Tibial artery (tissue), 4 donors: ENCODE data around the gene PPP2R2C.

ENCODE experiments used
- DNase-seq, 2 donors: peaks; one replicate each; pipeline ENCODE4 v3.0.0-alpha.2; 2019
- H3K27ac ChIP-seq, 2 donors: fragments of 200-600 bp; sonication (generic) in 1 of 2; 1 replicate in 1 of 2; 2 replicates in 1 of 2; pipeline ENCODE4 v1.5.1; 2018 to 2019; ENCODE audit warnings: mild to moderate bottlenecking in 1 of 2
- H3K27me3 ChIP-seq, 2 donors: fragments of 200-600 bp; sonication (generic) in 1 of 2; one replicate each; pipeline versions ENCODE4 v1.5.1 to v1.6.0; 2016 to 2019
- H3K36me3 ChIP-seq, 3 donors: fragments of 200-600 bp; sonication (generic) in 2 of 3; one replicate each; pipeline ENCODE4 v1.5.1; 2016 to 2019; ENCODE audit warnings: mild to moderate bottlenecking in 2 of 3
- H3K4me1 ChIP-seq, 4 donors: fragments of 200-600 bp; sonication (generic) in 2 of 4; 1 replicate in 3 of 4; 2 replicates in 1 of 4; pipeline ENCODE4 v1.5.1; 2016 to 2019
- H3K4me3 ChIP-seq, 2 donors: fragments of 200-600 bp; sonication (generic) in 1 of 2; 1 replicate in 1 of 2; 2 replicates in 1 of 2; pipeline ENCODE4 v1.5.1; 2018 to 2019; ENCODE audit warnings: mild to moderate bottlenecking in 2 of 2
- H3K9me3 ChIP-seq, 3 donors: fragments of 200-600 bp; sonication (generic) in 1 of 3; one replicate each; pipeline ENCODE4 v1.5.1; 2016 to 2019
- CTCF ChIP-seq, 2 experiments: fragments of 200-600 bp in 1 of 2; fragments of 450-650 bp in 1 of 2; IDR thresholded peaks; one replicate each; pipeline ENCODE4 v1.5.1; 2017 to 2019; ENCODE audit warnings: antibody characterized with exemption in 2 of 2, mild to moderate bottlenecking in 1 of 2, moderate library complexity in 1 of 2
- intact Hi-C: fragments of 100-400 bp; cut with DNase I; formaldehyde crosslinking; loops from one replicate; pipeline ENCODE4 v1.15.0; 2023; ENCODE audit warnings: low total_unique reads

The PPP2R2C gene

GRCh38 chr4:6329478-6330383, 142.7 kb downstream of the PPP2R2C start:
- H3K36me3 ChIP-seq, result no peaks in the 10 kb centered on the region
- no peak overlapping the region for H3K4me3 ChIP-seq
- H3K27ac ChIP-seq, result no peak overlapping the region
- peaks cover 0 to 6% (median 0%) of the 10 kb centered on the region in 4 donors for H3K4me1 ChIP-seq
- TF ChIP-seq CTCF (IDR thresholded peaks at IDR 0.05), result no peak
- peaks cover 0 to 66% of the 10 kb centered on the region in 2 donors for H3K27me3 ChIP-seq
- intact Hi-C loops, result loop anchor here (2.0 kb wide), 1 partner anchor 69 kb away; no protein-coding TSS in a partner anchor
- peaks cover 0 to 4% (median 0%) of the 10 kb centered on the region in 3 donors for H3K9me3 ChIP-seq
- no peak for DNase-seq

GRCh38 chr4:6328526-6328925, 143.9 kb downstream of the PPP2R2C start:
- H3K27ac ChIP-seq, result no peak overlapping the region
- H3K36me3 ChIP-seq, result no peaks in the 10 kb centered on the region
- peaks cover 0 to 6% (median 0%) of the 10 kb centered on the region in 4 donors for H3K4me1 ChIP-seq
- no peak for TF ChIP-seq CTCF (IDR thresholded peaks at IDR 0.05)
- peaks cover 0 to 4% (median 0%) of the 10 kb centered on the region in 3 donors for H3K9me3 ChIP-seq
- intact Hi-C loops, result loop anchor here (2.0 kb wide), 1 partner anchor 68 kb away; no protein-coding TSS in a partner anchor
- DNase-seq, result no peak
- peaks cover 0 to 54% of the 10 kb centered on the region in 2 donors for H3K27me3 ChIP-seq
- H3K4me3 ChIP-seq, result no peak overlapping the region

- TF ChIP-seq CTCF (IDR thresholded peaks at IDR 0.05), result peak; percentile 96 to 98
- Histone ChIP-seq H3K27me3 (peaks cover 0 to 45% of the 10 kb centered on the region in 2 donors), H3K4me3 (no peak overlapping the region), H3K36me3 (no peaks in the 10 kb centered on the region), H3K9me3 (peaks cover 0 to 4% (median 0%) of the 10 kb centered on the region in 3 donors), H3K27ac (no peak overlapping the region), H3K4me1 (peaks cover 0 to 6% (median 0%) of the 10 kb centered on the region in 4 donors)
- intact Hi-C loops, result loop anchor here (1.0 kb wide), 1 partner anchor 77 kb away; no protein-coding TSS in a partner anchor
- DNase-seq, result peak; percentile 67 to 82
These were observed 145.0 kb downstream of the PPP2R2C start for GRCh38 chr4:6327220-6327917.

GRCh38 chr4:6326312-6327060, 145.9 kb downstream of the PPP2R2C start:
- Histone ChIP-seq H3K27ac (no peak overlapping the region), H3K27me3 (peaks cover 0 to 36% of the 10 kb centered on the region in 2 donors), H3K36me3 (no peaks in the 10 kb centered on the region), H3K9me3 (peaks cover 0 to 1% (median 0%) of the 10 kb centered on the region in 3 donors), H3K4me3 (no peak overlapping the region), H3K4me1 (peaks cover 0 to 6% (median 0%) of the 10 kb centered on the region in 4 donors)
- TF ChIP-seq CTCF (IDR thresholded peaks at IDR 0.05), result no peak
- intact Hi-C loops, result loop anchor here (1.0 kb wide), 1 partner anchor 76 kb away; no protein-coding TSS in a partner anchor
- DNase-seq, result no peak

GRCh38 chr4:6325788-6326290, 146.6 kb downstream of the PPP2R2C start:
- H3K27ac ChIP-seq, result no peak overlapping the region
- intact Hi-C loops, result no loop called here
- H3K27me3 ChIP-seq, result peaks cover 0 to 31% of the 10 kb centered on the region in 2 donors
- no peak overlapping the region for H3K4me3 ChIP-seq
- H3K4me1 ChIP-seq, result peaks cover 0 to 6% (median 0%) of the 10 kb centered on the region in 4 donors
- TF ChIP-seq CTCF (IDR thresholded peaks at IDR 0.05), result no peak
- H3K36me3 ChIP-seq, result no peaks in the 10 kb centered on the region
- no peak for DNase-seq
- no peaks in the 10 kb centered on the region for H3K9me3 ChIP-seq
